OCI-M2 (cell line): ENCODE data around the gene YBX3.

Source experiments
- DNase-seq: peaks from one replicate; lab custom pipeline; 2025; ENCODE audit not compliant: unreplicated experiment; lab: John Stamatoyannopoulos, UW

Gene YBX3

GRCh38 chr12:10672231-10672868 lies 50.8 kb downstream of the YBX3 start:
- no peak for DNase-seq

DNA sequence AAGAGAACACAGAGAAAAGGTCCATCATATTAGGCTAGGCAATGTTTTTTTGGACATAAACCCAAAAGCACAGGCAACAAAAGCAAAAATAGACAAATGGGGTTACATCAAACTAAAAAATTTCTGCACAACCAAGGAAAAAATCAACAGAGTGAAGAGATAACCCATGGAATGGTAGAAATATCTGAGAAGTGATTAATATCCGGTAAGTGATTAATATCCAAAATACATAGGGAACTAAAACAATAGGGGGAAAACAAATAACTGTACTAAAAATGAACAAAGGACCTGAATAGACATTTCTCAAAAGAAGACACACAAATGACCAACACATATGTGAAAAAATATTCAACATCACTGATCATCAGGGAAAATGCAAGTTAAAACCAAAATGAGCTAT lies 53.6 kb downstream of the YBX3 start:
- no peak for DNase-seq

- no peak for DNase-seq
These were observed 54.6 kb downstream of the YBX3 start for GRCh38 chr12:10668526-10668925.

GRCh38 chr12:10667581-10667980 lies 55.5 kb downstream of the YBX3 start:
- DNase-seq = no peak

DNA sequence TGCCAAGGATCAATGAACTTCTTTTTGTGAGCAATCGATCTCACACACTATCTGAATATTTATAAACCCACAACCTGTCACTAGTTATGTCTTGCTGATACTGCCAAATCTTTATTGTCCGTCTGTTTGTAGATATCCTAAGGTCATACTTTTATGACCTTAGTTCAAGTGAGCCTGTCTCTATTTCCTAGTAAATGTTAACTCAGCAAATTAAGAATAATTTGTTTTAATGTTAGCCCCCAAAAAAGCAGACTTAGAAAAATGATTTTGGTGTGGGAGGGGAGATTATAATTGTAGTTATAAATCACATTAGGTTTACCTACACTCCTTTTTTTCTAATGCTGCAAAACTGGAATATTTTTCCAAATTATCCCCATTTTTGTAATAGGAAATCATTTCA lies 58.6 kb downstream of the YBX3 start:
- no peak for DNase-seq

DNA sequence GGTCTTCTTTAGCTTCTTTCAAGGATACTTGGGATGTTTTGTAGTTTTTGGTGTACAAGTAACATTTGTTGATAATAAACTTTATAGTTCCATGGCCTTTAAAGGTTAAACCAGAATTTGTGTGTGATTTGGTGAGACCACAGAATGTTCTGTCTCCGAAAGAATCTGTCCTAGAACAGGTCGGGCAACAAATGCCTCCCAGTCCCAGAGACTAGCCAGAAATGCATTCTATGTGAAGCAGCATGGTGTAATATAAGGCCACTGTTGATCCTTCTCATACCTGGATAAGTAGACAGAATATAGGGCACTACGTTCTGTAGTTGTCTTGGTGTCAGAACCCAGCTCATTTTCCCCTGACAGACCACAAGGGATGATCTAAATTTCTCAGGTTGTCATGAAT lies 59.3 kb downstream of the YBX3 start:
- DNase-seq = no peak

- DNase-seq = no peak
These were observed 61.8 kb downstream of the YBX3 start for GRCh38 chr12:10661338-10661737.

DNA sequence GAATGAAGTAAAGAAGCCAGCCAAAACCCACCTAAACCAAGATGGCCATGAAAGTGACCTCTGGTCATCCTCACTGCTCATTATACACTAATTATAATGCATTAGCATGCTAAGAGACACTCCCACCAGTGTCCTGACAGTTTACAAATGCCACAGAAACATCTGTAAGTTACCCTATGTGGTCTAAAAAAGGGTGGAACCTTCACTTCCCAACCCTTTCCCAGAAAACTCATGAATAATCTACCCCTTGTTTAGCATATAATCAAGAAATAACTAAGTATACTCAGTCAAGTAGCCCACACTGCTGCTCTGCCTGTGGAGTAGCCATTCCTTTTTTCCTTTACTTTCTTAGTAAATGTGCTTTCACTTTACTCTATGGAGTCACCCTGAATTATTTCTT lies 69.1 kb downstream of the YBX3 start:
- DNase-seq = no peak

GRCh38 chr12:10652192-10652591 lies 70.9 kb downstream of the YBX3 start:
- no peak for DNase-seq
